Osteoblast (primary cell): ENCODE data around the gene ARHGEF28. TPM values are rescaled to one million over a fixed set of nuclear protein-coding genes. Genes with fewer than 3 reads are reported as not detected.

Experiments
- DNase-seq: peaks from one replicate; pipeline ENCODE4 v3.0.0; 2011; ENCODE audit warnings: low spot score, mixed read lengths; ENCODE audit not compliant: insufficient read length; ENCODE audit errors: missing footprints
- H2AFZ ChIP-seq: 2 replicates; pipeline ENCODE4 v1.6.0; 2011; ENCODE audit warnings: mild to moderate bottlenecking, low read length
- H3K27ac ChIP-seq: 2 replicates; pipeline ENCODE4 v1.5.1; 2011; ENCODE audit warnings: mild to moderate bottlenecking, low read depth, low read length, moderate library complexity
- H3K27me3 ChIP-seq: 2 replicates; pipeline ENCODE4 v1.6.0; 2012; ENCODE audit warnings: mild to moderate bottlenecking, control low read depth, inconsistent platforms, low read length, moderate library complexity; ENCODE audit not compliant: insufficient read depth
- H3K36me3 ChIP-seq: 2 replicates; pipeline ENCODE4 v1.5.1; 2011; ENCODE audit warnings: mild to moderate bottlenecking, low read length, control low read depth, moderate library complexity; ENCODE audit not compliant: insufficient read depth
- H3K4me1 ChIP-seq: 2 replicates; pipeline ENCODE4 v1.5.1; 2011; ENCODE audit warnings: mild to moderate bottlenecking, low read length, control low read depth, moderate library complexity; ENCODE audit not compliant: insufficient read depth
- H3K4me2 ChIP-seq: 2 replicates; pipeline ENCODE4 v1.6.0; 2011; ENCODE audit warnings: mild to moderate bottlenecking, low read length; ENCODE audit not compliant: insufficient read depth
- H3K4me3 ChIP-seq: fragments of 200-600 bp; sonication (generic); 3 replicates; pipeline ENCODE4 v1.5.1; 2012; ENCODE audit warnings: mild to moderate bottlenecking, low read length, inconsistent platforms; ENCODE audit not compliant: insufficient read depth
- H3K79me2 ChIP-seq: 2 replicates; pipeline ENCODE4 v1.6.0; 2012; ENCODE audit warnings: mild to moderate bottlenecking, low read length, control low read depth, inconsistent platforms; ENCODE audit not compliant: insufficient read depth
- H3K9me3 ChIP-seq: 2 replicates; pipeline ENCODE4 v1.5.1; 2011; ENCODE audit warnings: low read depth, low read length, control low read depth
- H4K20me1 ChIP-seq: 2 replicates; pipeline ENCODE4 v1.6.0; 2012; ENCODE audit warnings: mild to moderate bottlenecking, low read length, control low read depth; ENCODE audit not compliant: insufficient read depth
- total RNA-seq: library from RNA; depleted of rRNA; stranded (reverse); fragments of >200 nt; gene quantifications from 2 replicates; pipeline ENCODE4 v1.2.3, GENCODE V29; 2012
- TF ChIP-seq, protein P1 (sequence below): IDR thresholded peaks from 2 replicates; pipeline ENCODE4 v1.5.1; 2011; ENCODE audit warnings: mild to moderate bottlenecking, low read depth, low read length, moderate library complexity; ENCODE audit errors: extremely low read depth

The ARHGEF28 gene
- total RNA-seq, 1 donor = 64.4 TPM

GRCh38 chr5:73633060-73633459 is 7.1 kb downstream of the ARHGEF28 start:
- no peaks in the 10 kb centered on the region for H3K36me3 ChIP-seq
- peaks cover 2% of the 10 kb centered on the region for H4K20me1 ChIP-seq
- TF ChIP-seq, protein P1, sequence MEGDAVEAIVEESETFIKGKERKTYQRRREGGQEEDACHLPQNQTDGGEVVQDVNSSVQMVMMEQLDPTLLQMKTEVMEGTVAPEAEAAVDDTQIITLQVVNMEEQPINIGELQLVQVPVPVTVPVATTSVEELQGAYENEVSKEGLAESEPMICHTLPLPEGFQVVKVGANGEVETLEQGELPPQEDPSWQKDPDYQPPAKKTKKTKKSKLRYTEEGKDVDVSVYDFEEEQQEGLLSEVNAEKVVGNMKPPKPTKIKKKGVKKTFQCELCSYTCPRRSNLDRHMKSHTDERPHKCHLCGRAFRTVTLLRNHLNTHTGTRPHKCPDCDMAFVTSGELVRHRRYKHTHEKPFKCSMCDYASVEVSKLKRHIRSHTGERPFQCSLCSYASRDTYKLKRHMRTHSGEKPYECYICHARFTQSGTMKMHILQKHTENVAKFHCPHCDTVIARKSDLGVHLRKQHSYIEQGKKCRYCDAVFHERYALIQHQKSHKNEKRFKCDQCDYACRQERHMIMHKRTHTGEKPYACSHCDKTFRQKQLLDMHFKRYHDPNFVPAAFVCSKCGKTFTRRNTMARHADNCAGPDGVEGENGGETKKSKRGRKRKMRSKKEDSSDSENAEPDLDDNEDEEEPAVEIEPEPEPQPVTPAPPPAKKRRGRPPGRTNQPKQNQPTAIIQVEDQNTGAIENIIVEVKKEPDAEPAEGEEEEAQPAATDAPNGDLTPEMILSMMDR = no peak
- no peaks in the 10 kb centered on the region for H3K4me1 ChIP-seq
- H3K27ac ChIP-seq = no peak overlapping the region
- H2AFZ ChIP-seq = peak overlapping the region; percentile 42
- H3K9me3 ChIP-seq = no peaks in the 10 kb centered on the region
- H3K27me3 ChIP-seq = no peaks in the 10 kb centered on the region
- peaks cover 85% of the 10 kb centered on the region for H3K79me2 ChIP-seq
- no peak for DNase-seq
- H3K4me2 ChIP-seq = no peak overlapping the region
- no peak overlapping the region for H3K4me3 ChIP-seq

- DNase-seq = no peak
- Histone ChIP-seq H3K4me3 (no peak overlapping the region), H3K4me2 (no peak overlapping the region), H3K4me1 (peaks cover 18% of the 10 kb centered on the region), H3K27ac (no peak overlapping the region), H3K27me3 (no peaks in the 10 kb centered on the region), H2AFZ (no peak overlapping the region), H3K9me3 (no peaks in the 10 kb centered on the region), H4K20me1 (no peaks in the 10 kb centered on the region), H3K36me3 (no peaks in the 10 kb centered on the region), H3K79me2 (peaks cover 69% of the 10 kb centered on the region)
- TF ChIP-seq, protein P1 = no peak
These were observed 10.4 kb downstream of the ARHGEF28 start for GRCh38 chr5:73636408-73636807.

GRCh38 chr5:73637565-73637964 is 11.6 kb downstream of the ARHGEF28 start:
- H3K4me3 ChIP-seq = no peak overlapping the region
- no peaks in the 10 kb centered on the region for H3K36me3 ChIP-seq
- H4K20me1 ChIP-seq = no peaks in the 10 kb centered on the region
- TF ChIP-seq, protein P1 = no peak
- no peak overlapping the region for H2AFZ ChIP-seq
- H3K79me2 ChIP-seq = peaks cover 69% of the 10 kb centered on the region
- no peak overlapping the region for H3K27ac ChIP-seq
- no peaks in the 10 kb centered on the region for H3K27me3 ChIP-seq
- no peak for DNase-seq
- peaks cover 18% of the 10 kb centered on the region for H3K4me1 ChIP-seq
- H3K9me3 ChIP-seq = no peaks in the 10 kb centered on the region
- H3K4me2 ChIP-seq = no peak overlapping the region

GRCh38 chr5:73638344-73639095 is 12.5 kb downstream of the ARHGEF28 start:
- H3K9me3 ChIP-seq = no peaks in the 10 kb centered on the region
- peaks cover 66% of the 10 kb centered on the region for H3K79me2 ChIP-seq
- H3K4me3 ChIP-seq = no peak overlapping the region
- H4K20me1 ChIP-seq = no peaks in the 10 kb centered on the region
- peaks cover 18% of the 10 kb centered on the region for H3K4me1 ChIP-seq
- no peaks in the 10 kb centered on the region for H3K27me3 ChIP-seq
- H2AFZ ChIP-seq = no peak overlapping the region
- H3K4me2 ChIP-seq = peak overlapping the region; percentile 64
- peak overlapping the region; percentile 59 for H3K27ac ChIP-seq
- no peaks in the 10 kb centered on the region for H3K36me3 ChIP-seq
- no peak for DNase-seq
- TF ChIP-seq, protein P1 = no peak
